Measurements from ENCODE around the gene GPX8.

GPX8 gene

DNA sequence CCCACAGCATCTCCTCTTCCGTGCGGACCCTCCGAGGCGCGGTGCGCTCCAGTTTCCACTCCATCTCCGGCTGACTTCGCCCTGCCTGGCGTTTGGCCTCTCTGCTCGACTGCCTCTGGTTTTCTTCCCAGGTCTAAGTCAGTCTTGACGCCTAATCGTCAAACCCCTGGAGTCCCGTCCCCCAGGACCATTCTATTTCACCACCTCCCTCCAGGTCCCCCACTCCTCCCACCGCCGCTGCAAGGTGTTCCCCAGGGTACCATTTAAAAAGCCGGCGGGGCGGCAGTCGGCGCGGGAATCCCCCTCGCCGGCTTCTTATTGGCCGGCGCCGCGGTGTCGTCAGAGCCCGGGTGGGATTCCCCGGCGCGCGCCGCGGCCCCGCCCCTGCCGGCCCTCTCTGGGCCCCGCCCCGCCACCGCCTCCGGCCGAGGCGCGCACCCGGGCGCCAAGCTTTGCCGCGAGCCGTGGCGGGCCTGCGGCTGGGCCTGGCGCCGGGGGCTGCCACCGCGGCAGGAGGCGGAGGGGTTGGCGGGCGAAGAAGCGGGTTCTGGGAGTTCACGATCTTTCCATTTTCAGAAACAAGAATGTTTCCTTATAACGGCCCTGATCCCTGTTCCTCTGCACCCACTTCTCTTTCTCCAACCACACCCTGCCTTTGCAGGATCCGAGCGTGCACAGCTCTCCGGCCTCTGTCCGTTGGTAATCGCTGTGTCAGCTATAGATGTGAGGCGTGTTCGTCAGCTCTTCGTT lies 13.1 kb downstream of the GPX8 start, which contains the start of gene CDC20B:
TSS of gene CDC20B (minus strand) at position 241 of the 750 bp plus-strand sequence. CDS start at position 64, 177 bp downstream.
- peak; percentile 24 for DNase-seq

DNA sequence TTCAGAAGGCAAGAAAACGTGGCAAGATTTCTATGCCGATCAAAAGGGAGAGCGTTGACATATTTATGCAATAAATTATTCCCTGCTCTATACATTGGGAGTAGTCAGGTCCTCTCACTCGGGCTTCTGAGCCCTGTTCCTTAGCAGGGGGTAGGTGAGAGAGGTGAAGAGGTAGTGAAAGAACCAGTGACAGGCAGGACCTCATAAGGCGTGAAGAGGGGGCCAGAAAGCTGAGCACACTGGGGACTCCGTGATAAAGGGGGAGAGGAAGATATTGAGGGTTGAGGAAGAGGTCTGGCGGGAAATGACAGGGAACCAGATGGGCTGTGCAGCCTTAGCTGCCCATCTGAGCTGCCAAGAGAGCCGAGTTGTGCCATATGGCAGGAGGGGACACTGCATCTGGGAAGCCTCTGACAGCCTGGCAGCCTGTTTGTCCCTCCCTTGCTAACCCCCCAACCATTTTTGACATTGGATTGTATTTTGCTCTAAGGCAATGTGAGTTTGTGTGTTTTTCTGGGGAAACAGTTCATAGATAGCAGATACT lies 13.8 kb downstream of the GPX8 start:
- no peak for DNase-seq

DNA sequence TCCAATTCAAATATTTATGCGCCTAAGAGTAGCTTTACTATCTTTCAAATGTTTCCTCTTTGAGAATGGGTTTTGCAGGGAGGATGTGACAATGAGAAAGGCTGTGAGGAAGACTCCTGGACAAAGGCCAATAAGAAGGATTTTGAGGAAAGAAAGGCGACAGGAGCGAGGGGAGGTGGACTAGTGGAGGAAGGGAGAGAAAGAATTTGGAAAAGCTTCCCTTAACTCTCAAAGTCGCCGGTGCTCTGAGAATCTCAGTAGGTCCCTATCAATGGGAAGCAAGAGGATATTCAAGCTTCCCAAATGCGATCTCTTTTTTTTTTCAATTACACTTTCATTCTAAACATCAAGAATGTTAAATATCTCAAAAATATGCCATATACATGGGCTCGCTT lies 15.8 kb downstream of the GPX8 start:
- no peak for DNase-seq

DNA sequence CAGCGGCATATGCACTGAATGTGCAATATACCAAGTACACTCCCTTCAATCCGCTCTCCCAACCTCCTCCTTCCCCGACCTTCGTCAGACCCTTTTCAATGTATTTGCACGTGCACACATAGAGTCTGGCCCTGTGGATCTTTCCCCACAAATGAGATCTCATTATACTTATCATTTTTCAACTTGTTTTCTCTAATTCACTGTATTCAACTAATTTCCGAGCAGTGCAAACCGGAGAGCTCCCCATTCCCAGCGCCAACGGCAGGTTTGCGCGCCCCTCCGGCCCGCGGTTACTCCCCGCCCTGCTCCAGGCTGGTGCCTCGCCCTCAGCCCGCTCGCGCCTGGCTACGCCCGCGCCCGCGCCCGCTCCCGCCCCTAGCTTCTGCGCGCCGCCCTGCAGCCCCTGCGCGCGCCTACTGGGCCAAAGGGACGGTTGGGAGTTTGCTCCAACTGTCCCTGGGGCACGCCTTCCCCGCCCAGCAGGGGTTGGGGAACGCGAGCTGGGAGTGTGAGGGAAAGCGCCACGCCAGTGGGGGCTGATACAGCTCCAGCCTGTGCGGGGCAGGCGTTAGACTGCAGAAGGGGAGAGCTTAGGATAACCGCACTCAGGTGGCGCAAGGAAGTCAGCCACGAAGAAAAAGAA lies 16.3 kb downstream of the GPX8 start:
- no peak for DNase-seq

DNA sequence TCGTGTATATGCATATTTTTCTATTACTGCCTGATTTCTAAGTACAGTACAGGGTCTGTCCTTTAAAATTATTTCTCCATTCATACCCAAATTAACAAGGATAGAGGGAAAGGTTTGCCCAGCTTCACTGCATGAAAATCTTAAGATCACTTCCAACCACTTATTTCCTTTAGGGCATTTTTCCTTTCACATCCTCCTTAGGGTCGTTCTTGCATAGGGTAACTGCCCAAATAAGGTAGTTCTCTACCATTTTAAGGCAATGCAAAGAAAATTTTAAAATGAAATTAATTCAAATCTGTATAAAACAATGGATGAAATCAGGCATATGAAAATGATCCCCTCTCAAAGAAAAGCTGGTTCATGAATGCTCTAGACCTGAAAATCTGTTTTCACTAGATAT lies 17.1 kb downstream of the GPX8 start:
- DNase-seq: no peak

DNA sequence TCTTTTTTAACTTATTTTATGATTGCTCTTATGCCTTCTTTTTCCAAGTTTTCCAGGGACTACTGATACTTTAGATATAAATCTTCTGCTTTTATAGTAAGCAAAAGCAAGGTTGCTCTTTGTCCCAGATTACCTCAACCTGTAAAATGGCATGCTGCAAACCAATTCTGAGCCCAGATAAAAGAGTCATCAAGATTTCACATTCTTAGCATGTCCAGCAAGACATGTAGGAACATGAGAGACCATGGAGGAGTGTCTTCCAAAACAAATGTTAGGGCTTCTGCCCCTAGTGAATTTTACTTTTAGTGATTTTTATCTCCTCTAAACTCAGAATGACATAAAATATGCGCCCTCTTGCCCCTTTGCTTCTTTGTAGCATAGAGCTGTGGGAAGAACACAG lies 20.0 kb downstream of the GPX8 start:
- DNase-seq: no peak

DNA sequence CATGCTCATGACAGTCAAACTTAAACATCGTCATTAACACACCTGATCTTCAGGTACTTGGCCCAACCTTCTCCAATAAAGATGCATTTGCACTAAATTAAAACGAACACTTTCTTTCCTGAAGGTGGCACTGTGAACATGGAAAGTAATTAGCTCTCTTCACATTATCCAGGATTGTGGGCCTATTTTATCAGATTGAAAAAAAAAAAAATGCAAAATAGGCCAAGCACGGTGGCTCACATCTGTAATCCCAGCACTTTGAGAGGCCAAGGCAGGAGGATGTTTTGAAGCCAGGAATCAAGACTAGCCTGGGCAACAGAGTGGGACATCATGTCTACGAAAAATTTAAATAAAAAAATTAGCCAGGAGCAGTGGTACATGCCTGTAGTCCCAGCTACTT lies 27.4 kb downstream of the GPX8 start:
- no peak for DNase-seq

DNA sequence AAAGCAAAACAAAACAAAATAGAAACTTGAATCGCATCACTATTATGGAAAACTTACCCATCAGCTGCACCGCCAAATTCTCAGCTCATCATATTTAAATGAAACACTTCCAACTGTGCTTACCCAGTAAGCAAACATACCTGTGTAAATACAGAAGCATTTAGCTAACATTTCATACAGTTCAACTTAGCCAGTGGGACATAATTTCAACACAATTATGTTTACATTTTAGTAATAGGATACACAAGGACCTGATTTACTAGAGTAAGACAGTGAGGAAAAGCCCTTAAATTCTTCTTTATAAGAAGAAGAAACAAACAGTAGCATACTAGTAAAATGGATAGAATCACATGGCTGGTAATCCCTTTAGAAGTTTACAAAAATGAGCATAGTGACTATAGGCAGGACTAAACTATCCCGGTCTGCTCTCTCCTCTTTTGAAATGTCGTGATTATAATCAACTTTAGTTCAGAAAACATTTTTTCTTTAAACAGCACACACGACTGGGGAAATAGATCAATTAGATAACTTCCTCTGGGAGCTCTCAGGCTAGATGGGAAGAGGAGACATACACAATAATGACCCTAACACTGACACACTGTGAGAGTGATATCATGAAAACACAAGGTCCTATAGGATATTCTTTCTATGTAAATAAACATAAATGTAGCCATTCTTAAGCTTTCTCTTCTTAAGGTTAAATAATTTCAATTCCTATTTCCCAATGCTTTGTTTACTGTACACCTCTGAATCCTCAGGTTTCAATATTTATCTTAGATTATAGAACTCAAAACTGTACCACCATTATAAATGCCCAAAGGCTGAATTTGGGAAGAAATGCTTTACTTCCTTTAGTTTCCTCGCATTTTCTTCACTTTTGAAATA lies 28.9 kb downstream of the GPX8 start:
- DNase-seq: no peak

DNA sequence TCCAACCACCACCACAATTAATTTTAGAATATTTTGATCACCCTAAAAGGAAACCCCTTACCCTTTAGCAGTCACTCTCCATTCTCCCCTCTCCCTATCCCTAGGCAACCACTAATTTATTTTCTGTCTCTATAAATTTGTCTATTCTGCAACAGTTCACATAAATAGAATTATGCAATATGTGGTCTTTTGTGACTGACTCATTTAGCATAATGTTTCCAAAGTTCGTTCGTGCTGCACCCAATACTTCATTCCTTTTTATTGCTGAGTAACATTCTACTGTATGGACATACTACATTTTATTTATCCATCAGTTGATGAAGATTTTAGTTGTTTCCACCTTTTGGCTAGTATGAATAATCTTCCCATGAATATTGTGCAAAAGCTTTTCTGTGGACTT lies 31.2 kb downstream of the GPX8 start:
- no peak for DNase-seq

DNA sequence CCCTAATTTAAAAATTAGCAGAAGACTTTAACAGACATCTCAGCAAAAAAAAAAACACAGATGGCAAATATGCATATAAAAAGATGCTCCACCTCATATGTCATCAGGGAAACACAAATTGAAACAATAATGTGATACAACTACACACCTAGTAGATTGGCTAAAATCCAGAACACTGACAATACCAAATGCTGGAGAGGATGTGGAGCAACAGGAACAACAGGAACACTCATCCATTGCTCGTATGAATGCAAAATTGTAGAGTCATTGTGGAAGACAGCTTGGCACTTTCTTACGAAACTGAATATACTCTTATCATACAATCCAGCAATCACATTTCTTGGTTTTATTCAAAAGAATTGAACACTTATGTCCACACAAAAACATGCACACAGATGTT lies 45.0 kb downstream of the GPX8 start:
- no peak for DNase-seq

DNA sequence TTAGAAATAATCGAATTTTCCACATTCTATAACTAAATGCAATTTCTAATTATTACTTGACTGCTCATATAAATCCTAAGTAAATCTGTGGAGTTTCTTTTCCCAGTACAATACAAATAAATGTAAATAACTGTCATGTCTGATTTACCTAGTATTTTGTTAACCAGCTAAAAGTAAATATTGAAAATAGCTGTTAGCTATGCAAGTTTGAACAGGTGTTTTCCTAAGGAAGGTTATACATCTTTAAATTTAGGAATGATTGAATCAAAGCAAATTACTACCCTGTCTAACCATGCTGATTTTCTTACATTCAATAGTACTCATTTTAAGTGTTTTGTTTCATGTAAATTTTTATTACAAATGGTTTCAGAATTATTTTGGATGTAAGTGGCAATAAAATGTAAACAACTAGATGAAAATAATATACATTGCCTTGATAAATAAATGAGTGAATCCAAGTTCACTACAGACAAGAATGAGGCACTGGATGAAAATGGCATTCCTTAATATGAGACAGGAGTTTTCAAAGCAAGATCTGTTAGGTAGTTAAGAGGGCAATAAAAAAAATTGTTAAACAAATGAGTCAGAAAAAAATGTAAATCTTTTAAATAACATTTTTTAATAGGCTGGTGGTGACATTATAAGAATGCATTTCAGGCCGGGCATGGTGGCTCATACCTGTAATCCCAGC lies 51.4 kb downstream of the GPX8 start:
- DNase-seq: no peak
